Activated B cell treated with CpG ODN at 0.5 μM for 24 hours (primary cell): ENCODE measurements around the gene ARID3B. TPM values are rescaled to one million over a fixed set of nuclear protein-coding genes. Genes with fewer than 3 reads are reported as not detected.

ENCODE experiments used
- ATAC-seq: fragments of 200-7000 bp; cut with Tn5 transposase; one replicate; pipeline ENCODE4 v1.10.0; 2021; ENCODE audit warnings: low read depth, mild to moderate bottlenecking, moderate library complexity
- CTCF ChIA-PET: fragments of 350-600 bp; sonication (Branson Sonifier 250); formaldehyde crosslinking; loops from one replicate; lab custom pipeline; 2021; ENCODE audit warnings: antibody characterized with exemption; lab: Charles Lee
- POLR2A ChIA-PET: fragments of 350-600 bp; sonication (Branson Sonifier 250); formaldehyde crosslinking; loops from one replicate; lab custom pipeline; 2021; ENCODE audit warnings: antibody characterized with exemption; lab: Charles Lee
- DNase-seq: peaks from one replicate; pipeline ENCODE4 v3.0.0; 2022
- H3K27ac Mint-ChIP-seq: one replicate; pipeline ENCODE4 v1.8.0; 2020; ENCODE audit warnings: mixed read lengths
- H3K27me3 Mint-ChIP-seq: one replicate; pipeline ENCODE4 v1.8.0; 2021; ENCODE audit warnings: mixed read lengths
- H3K36me3 Mint-ChIP-seq: one replicate; pipeline ENCODE4 v1.8.0; 2021; ENCODE audit warnings: low read depth, mixed read lengths
- H3K4me1 Mint-ChIP-seq: one replicate; pipeline ENCODE4 v1.8.0; 2021; ENCODE audit warnings: mixed read lengths
- H3K4me3 Mint-ChIP-seq: one replicate; pipeline ENCODE4 v1.8.0; 2020; ENCODE audit warnings: mild to moderate bottlenecking, mixed read lengths
- H3K9me3 Mint-ChIP-seq: one replicate; pipeline ENCODE4 v1.8.0; 2020; ENCODE audit warnings: mixed read lengths
- intact Hi-C: fragments of 100-400 bp; cut with micrococcal nuclease; formaldehyde crosslinking; loops from one replicate; pipeline ENCODE4 v1.15.1; 2024
- total RNA-seq: library from RNA; stranded (reverse); gene quantifications from 2 replicates; pipeline ENCODE4 v1.2.3, GENCODE V29; 2022
- TF ChIP-seq, protein P1 (sequence below): fragments of 200-600 bp; IDR thresholded peaks from one replicate; pipeline ENCODE4 v1.8.0; 2022; ENCODE audit warnings: antibody characterized with exemption, mild to moderate bottlenecking

The ARID3B gene
- total RNA-seq, 1 donor from 2014 or later: 26.9 TPM

DNA sequence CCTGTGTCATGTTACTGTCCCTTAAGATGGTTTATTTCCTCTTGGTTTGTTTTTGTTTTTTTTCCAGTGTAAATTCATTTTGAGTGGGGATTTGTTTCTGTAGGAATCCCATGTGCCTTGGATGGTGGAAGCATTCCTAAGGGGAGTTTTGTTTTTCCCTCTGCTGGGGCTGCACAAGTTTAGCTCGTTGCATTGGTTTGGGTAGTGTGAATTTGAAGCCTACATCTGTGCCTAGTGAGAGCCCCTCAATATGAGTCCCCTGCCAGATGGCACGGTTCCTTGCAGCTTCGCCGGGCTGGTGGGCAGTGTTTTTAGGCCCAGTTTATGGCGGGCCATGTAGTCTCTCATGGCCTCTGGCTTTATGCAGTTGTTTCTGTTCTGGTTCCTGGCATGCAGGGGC is 17.7 kb downstream of the ARID3B start:
- Mint-ChIP-seq H3K36me3 (peaks cover 44% of the 10 kb centered on the region), H3K27me3 (no peaks in the 10 kb centered on the region), H3K4me3 (no peak overlapping the region), H3K27ac (no peak overlapping the region), H3K4me1 (peaks cover 3% of the 10 kb centered on the region), H3K9me3 (no peaks in the 10 kb centered on the region)
- intact Hi-C loops: no loop called here
- TF ChIP-seq, protein P1, sequence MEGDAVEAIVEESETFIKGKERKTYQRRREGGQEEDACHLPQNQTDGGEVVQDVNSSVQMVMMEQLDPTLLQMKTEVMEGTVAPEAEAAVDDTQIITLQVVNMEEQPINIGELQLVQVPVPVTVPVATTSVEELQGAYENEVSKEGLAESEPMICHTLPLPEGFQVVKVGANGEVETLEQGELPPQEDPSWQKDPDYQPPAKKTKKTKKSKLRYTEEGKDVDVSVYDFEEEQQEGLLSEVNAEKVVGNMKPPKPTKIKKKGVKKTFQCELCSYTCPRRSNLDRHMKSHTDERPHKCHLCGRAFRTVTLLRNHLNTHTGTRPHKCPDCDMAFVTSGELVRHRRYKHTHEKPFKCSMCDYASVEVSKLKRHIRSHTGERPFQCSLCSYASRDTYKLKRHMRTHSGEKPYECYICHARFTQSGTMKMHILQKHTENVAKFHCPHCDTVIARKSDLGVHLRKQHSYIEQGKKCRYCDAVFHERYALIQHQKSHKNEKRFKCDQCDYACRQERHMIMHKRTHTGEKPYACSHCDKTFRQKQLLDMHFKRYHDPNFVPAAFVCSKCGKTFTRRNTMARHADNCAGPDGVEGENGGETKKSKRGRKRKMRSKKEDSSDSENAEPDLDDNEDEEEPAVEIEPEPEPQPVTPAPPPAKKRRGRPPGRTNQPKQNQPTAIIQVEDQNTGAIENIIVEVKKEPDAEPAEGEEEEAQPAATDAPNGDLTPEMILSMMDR: no peak
- no peak for DNase-seq
- CTCF ChIA-PET: no interaction called here
- POLR2A ChIA-PET: no interaction called here
- no peak for ATAC-seq

DNA sequence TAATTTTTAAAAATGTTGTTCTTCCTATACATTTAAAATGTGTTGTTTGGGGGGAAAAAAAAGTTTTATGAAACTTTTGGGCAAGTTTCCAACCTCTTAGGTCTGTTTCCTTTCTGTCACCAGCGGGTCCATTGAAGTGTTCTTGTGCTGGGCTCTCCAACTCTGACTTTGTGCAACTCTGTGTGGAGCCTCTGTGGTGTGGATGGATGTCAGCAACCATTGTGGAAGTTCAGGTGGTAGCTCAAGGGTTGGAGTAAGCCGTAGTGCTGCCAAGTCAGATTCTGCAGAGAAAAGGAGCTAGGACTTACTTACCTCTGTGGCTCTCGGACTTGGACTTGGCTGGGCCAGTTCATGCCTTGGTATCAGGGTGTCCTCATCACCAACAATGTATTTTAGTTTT is 22.4 kb downstream of the ARID3B start:
- intact Hi-C loops: no loop called here
- POLR2A ChIA-PET: interaction anchor here (0.6 kb wide), 1 partner anchor 15 kb away, joined by 9 read pairs; no protein-coding TSS in a partner anchor
- peaks cover 51% of the 10 kb centered on the region for H3K36me3 Mint-ChIP-seq
- CTCF ChIA-PET: interaction anchor here (0.7 kb wide), 1 partner anchor 179 kb away, joined by 3 read pairs; no protein-coding TSS in a partner anchor
- ATAC-seq (no peak), DNase-seq (no peak)
- no peak overlapping the region for H3K27ac Mint-ChIP-seq
- H3K4me1 Mint-ChIP-seq: peaks cover 8% of the 10 kb centered on the region
- H3K4me3 Mint-ChIP-seq: no peak overlapping the region
- no peaks in the 10 kb centered on the region for H3K27me3 Mint-ChIP-seq
- no peaks in the 10 kb centered on the region for H3K9me3 Mint-ChIP-seq
- TF ChIP-seq, protein P1: no peak

DNA sequence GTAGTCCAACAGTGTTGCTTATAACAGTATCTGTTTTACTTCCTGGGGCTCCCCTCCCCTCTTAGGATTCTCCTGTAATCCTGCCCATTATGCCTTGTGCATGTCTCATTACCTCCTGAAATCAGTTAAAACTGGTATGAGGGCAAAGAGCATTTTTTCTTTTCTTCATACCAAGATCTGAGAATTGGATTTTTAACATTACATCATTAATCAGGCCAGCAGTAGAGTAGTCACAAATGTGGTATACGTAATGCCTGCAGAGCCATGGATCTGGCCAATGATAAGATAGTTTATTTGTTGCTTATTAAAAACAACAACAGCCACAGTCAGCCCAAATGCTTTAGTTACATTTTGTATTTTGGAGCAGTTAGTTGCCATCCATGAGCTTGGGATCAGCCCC is 23.2 kb downstream of the ARID3B start:
- DNase-seq: no peak
- H3K4me3 Mint-ChIP-seq: no peak overlapping the region
- H3K27ac Mint-ChIP-seq: no peak overlapping the region
- H3K36me3 Mint-ChIP-seq: peaks cover 48% of the 10 kb centered on the region
- no peak for ATAC-seq
- H3K9me3 Mint-ChIP-seq: no peaks in the 10 kb centered on the region
- intact Hi-C loops: no loop called here
- CTCF ChIA-PET: no interaction called here
- peaks cover 7% of the 10 kb centered on the region for H3K4me1 Mint-ChIP-seq
- H3K27me3 Mint-ChIP-seq: no peaks in the 10 kb centered on the region
- TF ChIP-seq, protein P1: no peak
- POLR2A ChIA-PET: no interaction called here

DNA sequence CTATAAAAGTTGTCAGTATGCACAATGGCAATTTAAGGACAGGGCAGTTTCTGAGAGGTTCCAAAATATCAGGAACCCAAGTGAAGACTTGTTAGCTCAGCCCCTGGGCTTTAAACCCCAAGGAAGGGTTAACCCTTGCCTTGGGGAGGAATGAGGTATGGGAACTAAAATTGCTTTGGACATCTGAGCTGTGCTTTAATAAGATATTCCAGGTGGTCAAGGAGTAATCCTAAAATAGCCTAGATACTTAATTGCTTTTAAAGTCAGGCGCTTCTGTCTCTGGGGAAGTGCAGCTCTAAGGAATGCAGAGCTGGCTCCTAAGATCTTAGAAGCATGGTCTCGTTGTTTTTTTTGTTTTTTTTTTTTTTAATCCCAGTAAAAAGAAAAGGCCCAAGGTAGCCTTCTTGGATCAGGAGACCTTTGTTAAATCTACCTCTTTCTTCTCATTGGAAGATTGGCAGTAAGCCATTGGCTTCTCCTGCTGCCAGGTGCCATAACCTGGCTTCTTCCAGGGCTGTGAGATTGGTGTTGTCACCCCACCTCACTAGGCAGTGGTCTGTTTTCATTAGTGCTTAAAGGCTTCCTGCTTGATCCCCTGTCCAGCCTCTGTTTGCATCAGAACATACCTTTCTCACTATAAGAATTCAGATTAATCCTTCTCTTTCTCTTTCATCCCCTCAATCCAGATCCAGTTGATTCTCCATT is 24.5 kb downstream of the ARID3B start:
- no peak for DNase-seq
- POLR2A ChIA-PET: no interaction called here
- ATAC-seq: no peak
- CTCF ChIA-PET: no interaction called here
- Mint-ChIP-seq H3K27ac (no peak overlapping the region), H3K4me1 (peaks cover 7% of the 10 kb centered on the region), H3K9me3 (no peaks in the 10 kb centered on the region), H3K36me3 (peaks cover 49% of the 10 kb centered on the region), H3K27me3 (no peaks in the 10 kb centered on the region), H3K4me3 (no peak overlapping the region)
- intact Hi-C loops: no loop called here
- TF ChIP-seq, protein P1: no peak

DNA sequence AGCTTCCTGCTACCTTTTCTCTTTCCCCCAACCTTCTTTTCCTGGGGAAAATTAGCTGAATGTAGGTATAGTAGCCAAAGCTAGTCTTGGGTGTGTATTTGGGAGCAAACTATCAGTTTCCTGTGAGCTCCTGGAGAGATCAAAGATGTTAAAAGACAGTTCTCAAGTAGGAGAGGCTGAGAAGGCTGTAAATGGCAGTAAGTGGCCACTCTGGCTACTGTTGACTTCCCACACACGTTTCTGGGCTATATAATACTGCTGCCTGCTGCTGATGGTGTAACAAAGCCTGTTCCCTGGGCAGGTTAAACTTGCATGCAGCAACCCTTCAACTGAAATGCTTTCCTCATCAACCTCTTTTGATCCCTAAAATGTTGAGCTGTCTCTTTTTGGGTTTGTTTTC is 27.6 kb downstream of the ARID3B start:
- CTCF ChIA-PET: no interaction called here
- H3K27ac Mint-ChIP-seq: no peak overlapping the region
- no peaks in the 10 kb centered on the region for H3K27me3 Mint-ChIP-seq
- DNase-seq: no peak
- TF ChIP-seq, protein P1: no peak
- POLR2A ChIA-PET: no interaction called here
- intact Hi-C loops: no loop called here
- peaks cover 58% of the 10 kb centered on the region for H3K36me3 Mint-ChIP-seq
- H3K4me1 Mint-ChIP-seq: peaks cover 5% of the 10 kb centered on the region
- no peak for ATAC-seq
- no peaks in the 10 kb centered on the region for H3K9me3 Mint-ChIP-seq
- H3K4me3 Mint-ChIP-seq: no peak overlapping the region
